ENCODE measurements around the gene WNK3.

WNK3 gene

GRCh38 chrX:54237014-54237413 is 120.8 kb downstream of the WNK3 start:
- DNase-seq, result no peak

GRCh38 chrX:54230435-54231148 is 127.3 kb downstream of the WNK3 start:
- DNase-seq, result no peak

DNA sequence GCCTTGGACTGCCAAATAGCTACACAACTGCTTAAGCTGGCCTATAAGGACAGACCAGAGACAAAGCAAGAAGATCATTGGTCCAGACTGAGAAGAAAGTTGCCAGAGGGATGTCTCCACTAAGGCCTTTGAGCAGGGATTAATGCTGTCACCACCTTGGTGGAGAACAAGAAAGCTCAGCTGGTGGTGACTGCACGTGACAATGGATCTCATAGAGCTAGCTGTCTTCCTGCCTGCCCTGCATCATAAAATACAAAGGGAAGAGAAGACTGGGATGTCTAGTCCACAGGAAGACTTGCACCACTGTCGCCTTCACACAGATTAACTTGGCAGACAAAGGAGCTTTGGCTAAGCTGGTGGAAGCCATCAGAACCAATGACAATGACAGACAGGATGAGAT is 134.3 kb downstream of the WNK3 start:
- no peak for DNase-seq

GRCh38 chrX:54213603-54214002 is 144.2 kb downstream of the WNK3 start:
- DNase-seq, result no peak

- no peak for DNase-seq
These were observed 149.3 kb downstream of the WNK3 start for GRCh38 chrX:54208531-54208930.

DNA sequence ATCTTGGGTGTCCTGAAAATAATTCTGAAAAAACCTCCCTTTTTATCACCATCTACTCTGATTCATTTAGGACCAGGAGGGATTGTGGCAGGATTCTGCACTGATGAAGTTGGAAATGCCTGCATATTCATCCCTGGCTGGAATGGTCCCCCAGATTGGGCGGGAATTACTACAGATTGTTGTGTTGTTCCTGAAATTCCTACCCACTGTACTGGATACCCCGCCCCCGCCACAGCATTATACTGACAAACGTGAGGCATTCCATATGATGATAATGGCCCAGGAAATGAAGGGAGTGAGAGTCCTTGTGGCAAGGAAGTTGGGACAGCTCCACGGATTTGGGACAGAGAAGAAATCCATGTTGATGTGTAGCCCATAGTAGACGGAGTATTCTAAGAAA is 159.6 kb downstream of the WNK3 start:
- DNase-seq, result no peak

GRCh38 chrX:54194982-54195588 is 162.8 kb downstream of the WNK3 start:
- DNase-seq, result no peak

DNA sequence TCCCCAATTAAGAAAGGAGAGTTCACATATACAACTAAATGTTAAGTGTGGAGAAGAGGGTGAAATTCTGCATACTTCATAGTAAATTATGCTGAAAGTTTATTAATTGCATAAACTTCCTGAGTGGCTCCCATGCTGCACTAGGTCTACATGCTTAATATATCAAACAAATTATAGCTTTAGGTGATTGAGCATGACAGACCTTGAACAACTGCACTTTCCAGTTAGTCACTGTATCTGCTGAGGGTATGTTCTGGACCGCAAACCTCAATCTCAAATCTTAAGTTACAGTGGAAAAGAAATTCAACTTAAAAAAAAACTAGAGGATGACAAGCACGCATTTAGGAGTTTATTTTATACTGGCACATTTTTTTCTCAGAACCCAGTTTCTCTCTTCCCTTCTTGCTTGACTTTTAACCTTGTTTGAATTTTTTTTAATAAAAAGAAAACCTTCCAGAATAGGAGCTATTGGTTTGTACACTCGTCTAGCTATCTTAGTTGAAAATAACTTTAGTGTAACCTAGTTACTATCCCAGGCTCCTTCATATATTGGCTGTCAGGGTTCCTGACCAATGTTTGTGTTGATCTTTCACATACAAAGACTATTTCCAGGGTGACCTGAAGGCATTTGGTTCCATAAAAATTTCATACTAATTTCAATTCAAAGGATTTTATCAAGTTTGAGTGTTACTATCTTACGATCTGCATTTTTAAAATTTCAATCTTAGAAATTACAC is 164.6 kb downstream of the WNK3 start:
- DNase-seq, result no peak

GRCh38 chrX:54184474-54184873 is 173.4 kb downstream of the WNK3 start:
- no peak for DNase-seq

GRCh38 chrX:54182864-54183613 is 174.8 kb downstream of the WNK3 start, which contains the start of gene FAM120C:
Gene FAM120C, minus strand, starts transcription at chrX:54183254. Its CDS starts 56 bp downstream, at chrX:54183198.
- DNase-seq, result peak in 13 of 14 donors; percentile 9 to 85 (median 72)

GRCh38 chrX:54182194-54182863 is 175.5 kb downstream of the WNK3 start:
- peak in 12 of 14 donors; percentile 19 to 74 (median 39) for DNase-seq

- no peak for DNase-seq
These were observed 176.5 kb downstream of the WNK3 start for GRCh38 chrX:54181202-54181953.

GRCh38 chrX:54180403-54180802 is 177.4 kb downstream of the WNK3 start:
- DNase-seq, result no peak

DNA sequence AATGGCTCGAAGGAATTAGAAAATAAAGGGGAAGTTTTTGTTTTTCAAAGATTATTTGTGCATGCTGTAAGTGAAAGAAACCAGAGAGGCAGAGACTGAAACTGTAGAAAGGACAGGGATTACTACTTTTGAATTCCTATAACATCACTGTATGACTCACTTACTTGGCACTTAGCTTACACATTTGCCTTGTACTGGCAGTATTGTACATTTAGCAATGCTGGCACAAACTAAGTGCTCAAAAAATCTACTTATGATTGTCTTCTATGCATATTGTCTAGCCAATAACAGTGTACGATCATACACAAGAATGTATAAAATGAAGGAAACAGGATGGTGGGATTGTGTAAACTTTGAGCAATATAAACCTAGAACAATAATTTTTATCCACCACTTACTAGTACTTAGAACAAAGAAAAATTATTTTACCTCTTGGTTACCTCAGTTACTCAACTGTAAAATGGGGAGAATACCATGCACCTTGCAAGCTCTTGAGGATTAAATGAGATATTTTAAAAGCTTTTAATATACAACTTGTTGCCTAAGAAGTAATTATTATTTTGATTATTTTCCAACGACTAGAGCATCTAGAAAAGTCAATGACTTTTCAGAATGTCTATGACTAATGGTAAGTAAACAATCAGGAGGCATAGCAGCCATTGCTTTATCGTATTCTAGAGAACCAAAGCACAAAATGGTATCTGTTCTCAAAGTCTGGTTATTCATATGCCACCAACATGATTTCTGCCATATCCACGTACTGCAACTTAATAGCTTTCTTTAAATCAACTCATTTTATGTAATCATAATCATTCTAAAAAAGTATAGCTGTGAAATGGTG is 179.5 kb downstream of the WNK3 start:
- no peak for DNase-seq

DNA sequence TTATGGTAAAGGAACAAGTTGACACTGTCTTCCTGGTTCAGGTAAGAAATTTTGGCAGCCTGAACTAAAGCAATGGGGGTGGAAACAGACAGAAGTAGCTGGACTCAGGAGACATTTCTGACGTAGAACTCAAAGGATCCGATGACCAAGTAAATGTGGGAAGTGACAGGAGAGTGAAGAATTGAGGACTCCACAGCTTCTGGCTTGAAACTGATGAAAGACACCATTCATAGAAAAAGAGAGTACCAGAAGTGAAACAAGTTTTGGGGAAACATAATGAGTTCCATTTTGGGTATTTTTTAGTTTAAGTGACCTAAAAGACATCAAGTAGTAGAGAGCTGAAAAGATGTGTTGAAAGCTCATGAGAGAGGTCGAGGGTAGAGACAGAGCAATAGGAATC is 180.5 kb downstream of the WNK3 start:
- DNase-seq, result no peak

GRCh38 chrX:54173791-54174190 is 184.1 kb downstream of the WNK3 start:
- DNase-seq, result no peak

DNA sequence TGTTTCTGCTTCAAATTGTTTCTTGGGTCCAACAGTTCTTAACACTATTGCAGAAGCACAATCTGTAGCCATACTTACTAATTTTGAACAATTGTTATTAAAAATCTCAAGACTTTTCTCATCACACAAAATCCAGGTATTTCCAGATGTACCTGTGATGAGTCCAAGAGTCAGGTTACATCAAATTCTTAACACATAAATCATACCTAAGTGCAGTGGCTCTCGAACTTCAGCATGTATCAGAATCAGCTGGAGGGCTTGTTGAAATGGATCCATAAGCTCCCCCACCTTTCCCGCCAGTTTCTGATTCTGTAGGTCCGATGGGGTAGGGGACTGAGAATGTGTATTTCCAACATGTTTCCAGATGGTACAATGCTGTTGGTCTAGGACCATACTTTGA is 185.4 kb downstream of the WNK3 start:
- no peak for DNase-seq

- no peak for DNase-seq
These were observed 186.2 kb downstream of the WNK3 start for GRCh38 chrX:54171527-54172250.

GRCh38 chrX:54171091-54171490 is 186.8 kb downstream of the WNK3 start:
- DNase-seq, result no peak

GRCh38 chrX:54166915-54167314 is 190.9 kb downstream of the WNK3 start:
- DNase-seq, result no peak

Measured in C1 segment of cervical spinal cord (tissue), 14 donors.